MM.1S (cell line): Measurements from ENCODE around the gene CFAP54.

Experiments used
- DNase-seq: peaks from one replicate; pipeline ENCODE4 v3.0.0-alpha.2; 2015
- H2AFZ ChIP-seq: fragments of 300-600 bp; sonication (generic); 2 replicates; pipeline ENCODE4 v1.6.0; 2016; ENCODE audit warnings: antibody characterized with exemption, low read length
- H3F3A ChIP-seq: fragments of 300-600 bp; sonication (generic); 2 replicates; pipeline ENCODE4 v1.6.1; 2016; ENCODE audit warnings: mild to moderate bottlenecking, antibody characterized with exemption, low read length, moderate library complexity, mixed read lengths; ENCODE audit not compliant: insufficient read depth
- H3K27ac ChIP-seq: fragments of 300-600 bp; sonication (generic); 2 replicates; pipeline ENCODE4 v1.5.1; 2016; ENCODE audit warnings: mild to moderate bottlenecking, low read length
- H3K27me3 ChIP-seq: fragments of 300-600 bp; sonication (generic); replicated peaks from 2 replicates; pipeline ENCODE4 v1.6.0; 2016; ENCODE audit warnings: low read length; ENCODE audit not compliant: insufficient read depth
- H3K36me3 ChIP-seq: fragments of 300-600 bp; sonication (generic); replicated peaks from 2 replicates; pipeline ENCODE4 v1.6.1; 2016; ENCODE audit warnings: mild to moderate bottlenecking, low read length, mixed read lengths; ENCODE audit not compliant: insufficient read depth
- H3K4me1 ChIP-seq: fragments of 300-600 bp; sonication (generic); 2 replicates; pipeline ENCODE4 v1.6.1; 2016; ENCODE audit warnings: low read length, mixed read lengths
- H3K4me2 ChIP-seq: fragments of 300-600 bp; sonication (generic); 2 replicates; pipeline ENCODE4 v1.6.0; 2016; ENCODE audit warnings: low read depth, low read length
- H3K4me3 ChIP-seq: fragments of 300-600 bp; sonication (generic); 2 replicates; pipeline ENCODE4 v1.5.1; 2016; ENCODE audit warnings: low read length, mixed read lengths
- H3K79me2 ChIP-seq: fragments of 300-600 bp; sonication (generic); 2 replicates; pipeline ENCODE4 v1.6.1; 2016; ENCODE audit warnings: mixed run types, low read length, mixed read lengths
- H3K9ac ChIP-seq: fragments of 300-600 bp; sonication (generic); 2 replicates; pipeline ENCODE4 v1.6.1; 2016; ENCODE audit warnings: low read length, mixed read lengths
- H3K9me2 ChIP-seq: fragments of 300-600 bp; sonication (generic); replicated peaks from 2 replicates; pipeline ENCODE4 v1.6.1; 2016; ENCODE audit warnings: mild to moderate bottlenecking, low read length, mixed read lengths; ENCODE audit not compliant: insufficient read depth
- H3K9me3 ChIP-seq: fragments of 300-600 bp; sonication (generic); replicated peaks from 2 replicates; pipeline ENCODE4 v1.6.1; 2016; ENCODE audit warnings: mild to moderate bottlenecking, low read length, mixed read lengths; ENCODE audit not compliant: insufficient read depth
- H4K20me1 ChIP-seq: fragments of 300-600 bp; sonication (generic); 2 replicates; pipeline ENCODE4 v1.6.1; 2016; ENCODE audit warnings: mild to moderate bottlenecking, low read length, moderate library complexity, mixed read lengths; ENCODE audit not compliant: insufficient read depth
- EZH2 ChIP-seq: fragments of 300-600 bp; sonication (generic); optimal IDR thresholded peaks from 2 replicates; pipeline ENCODE3; 2017; ENCODE audit warnings: low read depth, mild to moderate bottlenecking, antibody characterized with exemption, low read length, mixed read lengths
- EZH2phosphoT487 ChIP-seq: fragments of 300-600 bp; sonication (generic); IDR thresholded peaks from 2 replicates; pipeline ENCODE4 v1.6.1; 2018; ENCODE audit warnings: antibody characterized with exemption, low read length
- TF ChIP-seq, protein P1 (sequence below): fragments of 300-600 bp; sonication (generic); IDR thresholded peaks from 2 replicates; pipeline ENCODE4 v1.5.1; 2016; ENCODE audit warnings: antibody characterized with exemption, low read length, mixed read lengths

CFAP54 gene

GRCh38 chr12:96448300-96448699 is 41.1 kb upstream of the CFAP54 start:
- Histone ChIP-seq H3K9me2 (no peaks in the 10 kb centered on the region), H3K27ac (no peak overlapping the region), H4K20me1 (no peaks in the 10 kb centered on the region), H3K36me3 (no peaks in the 10 kb centered on the region), H3F3A (peaks cover 4% of the 10 kb centered on the region; the same call in 1 of the 2 replicates), H3K4me2 (no peak overlapping the region), H3K4me1 (peaks cover 9% of the 10 kb centered on the region), H3K79me2 (no peaks in the 10 kb centered on the region), H3K4me3 (no peak overlapping the region), H3K27me3 (no peaks in the 10 kb centered on the region), H2AFZ (no peak overlapping the region), H3K9me3 (no peaks in the 10 kb centered on the region), H3K9ac (no peak overlapping the region)
- DNase-seq, result no peak
- TF ChIP-seq EZH2phosphoT487, result no peak
- TF ChIP-seq, protein P1, sequence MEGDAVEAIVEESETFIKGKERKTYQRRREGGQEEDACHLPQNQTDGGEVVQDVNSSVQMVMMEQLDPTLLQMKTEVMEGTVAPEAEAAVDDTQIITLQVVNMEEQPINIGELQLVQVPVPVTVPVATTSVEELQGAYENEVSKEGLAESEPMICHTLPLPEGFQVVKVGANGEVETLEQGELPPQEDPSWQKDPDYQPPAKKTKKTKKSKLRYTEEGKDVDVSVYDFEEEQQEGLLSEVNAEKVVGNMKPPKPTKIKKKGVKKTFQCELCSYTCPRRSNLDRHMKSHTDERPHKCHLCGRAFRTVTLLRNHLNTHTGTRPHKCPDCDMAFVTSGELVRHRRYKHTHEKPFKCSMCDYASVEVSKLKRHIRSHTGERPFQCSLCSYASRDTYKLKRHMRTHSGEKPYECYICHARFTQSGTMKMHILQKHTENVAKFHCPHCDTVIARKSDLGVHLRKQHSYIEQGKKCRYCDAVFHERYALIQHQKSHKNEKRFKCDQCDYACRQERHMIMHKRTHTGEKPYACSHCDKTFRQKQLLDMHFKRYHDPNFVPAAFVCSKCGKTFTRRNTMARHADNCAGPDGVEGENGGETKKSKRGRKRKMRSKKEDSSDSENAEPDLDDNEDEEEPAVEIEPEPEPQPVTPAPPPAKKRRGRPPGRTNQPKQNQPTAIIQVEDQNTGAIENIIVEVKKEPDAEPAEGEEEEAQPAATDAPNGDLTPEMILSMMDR, result no peak
- no peak for TF ChIP-seq EZH2

- no peak for DNase-seq
- Histone ChIP-seq H3K4me3 (no peak overlapping the region), H3K27ac (no peak overlapping the region), H3K79me2 (no peaks in the 10 kb centered on the region), H3F3A (no peaks in the 10 kb centered on the region), H2AFZ (no peak overlapping the region), H3K9me3 (no peaks in the 10 kb centered on the region), H3K9ac (no peak overlapping the region), H3K36me3 (no peaks in the 10 kb centered on the region), H3K4me2 (no peak overlapping the region), H3K9me2 (no peaks in the 10 kb centered on the region), H3K27me3 (no peaks in the 10 kb centered on the region), H4K20me1 (no peaks in the 10 kb centered on the region), H3K4me1 (0 out of 2 replicates have a peak, but pooled peaks cover 6% of the 10 kb centered on the region)
- TF ChIP-seq, protein P1, result no peak
- no peak for TF ChIP-seq EZH2
- no peak for TF ChIP-seq EZH2phosphoT487
Observed at GRCh38 chr12:96452261-96452922, 37.0 kb upstream of the CFAP54 start.

- Histone ChIP-seq H3K4me3 (no peak overlapping the region), H4K20me1 (no peaks in the 10 kb centered on the region), H3K4me2 (no peak overlapping the region), H3K9me3 (no peaks in the 10 kb centered on the region), H3K4me1 (0 out of 2 replicates have a peak, but pooled peaks cover 6% of the 10 kb centered on the region), H3F3A (no peaks in the 10 kb centered on the region), H3K9ac (no peak overlapping the region), H3K27me3 (no peaks in the 10 kb centered on the region), H3K27ac (no peak overlapping the region), H3K9me2 (no peaks in the 10 kb centered on the region), H3K36me3 (no peaks in the 10 kb centered on the region), H2AFZ (no peak overlapping the region), H3K79me2 (no peaks in the 10 kb centered on the region)
- TF ChIP-seq EZH2, result no peak
- TF ChIP-seq, protein P1, result no peak
- TF ChIP-seq EZH2phosphoT487, result no peak
- DNase-seq, result no peak
Observed at GRCh38 chr12:96454396-96454795, 35.0 kb upstream of the CFAP54 start.
